PC-3 (cell line): ENCODE results near the gene C3orf52.

Source experiments
- CTCF ChIP-seq: fragments of 300-600 bp; sonication (generic); conservative IDR thresholded peaks from 2 replicates; pipeline ENCODE4 v1.5.1; 2017; ENCODE audit warnings: antibody characterized with exemption, low read depth, mild to moderate bottlenecking, low read length
- EZH2 ChIP-seq: fragments of 300-600 bp; sonication (generic); IDR thresholded peaks from one replicate; pipeline ENCODE4 v1.6.1; 2017; ENCODE audit warnings: antibody characterized with exemption, mild to moderate bottlenecking, low read length; ENCODE audit not compliant: unreplicated experiment
- EZH2phosphoT487 ChIP-seq: fragments of 300-600 bp; sonication (generic); IDR thresholded peaks from 2 replicates; pipeline ENCODE4 v1.6.1; 2018; ENCODE audit warnings: mild to moderate bottlenecking, antibody characterized with exemption, low read length, borderline replicate concordance

DNA sequence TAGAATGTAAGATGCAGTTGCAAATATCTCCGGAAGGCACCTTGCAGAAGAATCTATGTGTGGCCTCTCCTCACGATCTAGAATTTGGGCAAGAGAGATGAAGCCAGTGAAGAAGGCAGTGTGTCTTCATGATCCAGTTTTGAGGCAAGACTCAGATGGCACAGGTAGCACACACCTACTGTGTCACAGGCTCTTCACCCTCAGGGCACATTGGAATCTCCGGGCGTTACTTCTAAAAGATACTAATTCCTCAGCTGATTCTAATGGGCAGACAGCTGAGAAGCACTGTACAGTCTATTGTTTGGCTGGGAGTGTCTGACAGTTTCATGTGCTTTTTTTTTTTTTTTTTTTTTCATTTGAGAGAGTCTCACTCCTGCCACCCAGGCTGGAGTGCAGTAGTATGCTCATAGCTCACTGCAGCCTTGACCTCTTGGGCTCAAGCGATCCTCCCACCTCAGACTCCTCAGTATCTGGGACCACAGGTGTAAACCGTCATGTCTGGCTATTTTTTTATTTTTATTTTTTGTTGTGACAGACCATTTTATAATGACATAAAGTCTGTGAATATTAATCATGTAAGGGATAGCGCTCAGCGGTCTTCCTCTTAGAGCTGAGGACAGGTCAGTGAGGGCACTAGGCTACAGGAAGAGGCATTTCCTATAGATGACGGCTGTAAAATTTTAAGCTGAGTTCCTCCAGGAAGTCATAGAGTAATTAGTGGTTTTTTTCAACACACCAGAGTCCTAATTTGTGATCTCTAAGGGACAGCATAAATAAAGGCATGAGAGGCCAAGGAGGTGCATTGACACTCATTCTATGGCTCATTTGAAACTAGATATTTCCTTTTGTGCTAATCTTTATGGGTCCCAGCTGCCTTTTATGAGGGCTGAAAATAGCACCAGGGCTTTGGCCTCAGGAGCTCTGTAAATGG lies 4.0 kb downstream of the C3orf52 start:
- no peak for TF ChIP-seq EZH2phosphoT487
- TF ChIP-seq CTCF: no peak
- no peak for TF ChIP-seq EZH2
